Panc1 (cell line): ENCODE results near the gene ZNF879.

Experiments
- REST ChIP-seq, 2 experiments: IDR thresholded peaks; 2 replicates each; pipeline ENCODE4 v1.6.1; 2011 to 2012; ENCODE audit warnings: low read depth in 2 of 2, control low read depth in 1 of 2, low read length in 1 of 2, mild to moderate bottlenecking in 1 of 2, moderate library complexity in 1 of 2; ENCODE audit not compliant: insufficient read depth in 1 of 2
- TF ChIP-seq, protein P1 (sequence below): fragments of 450-650 bp; IDR thresholded peaks from 2 replicates; pipeline ENCODE4 v1.5.1; 2017; ENCODE audit warnings: mild to moderate bottlenecking

DNA sequence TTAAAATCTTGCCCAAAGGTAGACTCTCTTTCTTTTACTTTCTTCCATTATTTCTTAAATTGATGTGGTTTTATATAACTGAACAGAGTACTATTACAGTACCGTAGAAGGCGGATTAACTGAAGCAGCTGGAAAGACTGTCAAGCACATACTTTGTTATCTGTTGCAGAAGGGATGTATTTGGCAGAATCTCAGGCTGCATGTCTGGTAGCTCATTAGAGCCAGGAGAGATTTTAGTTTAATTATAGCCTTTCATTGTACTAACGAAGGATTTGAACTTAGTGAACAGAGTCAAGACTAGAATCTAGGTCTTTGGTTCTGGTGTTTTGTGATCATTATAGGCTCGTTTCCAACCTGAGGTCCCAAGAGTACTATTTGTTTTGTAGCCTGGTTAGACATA, 57.1 kb downstream of the ZNF879 start:
- TF ChIP-seq, protein P1, sequence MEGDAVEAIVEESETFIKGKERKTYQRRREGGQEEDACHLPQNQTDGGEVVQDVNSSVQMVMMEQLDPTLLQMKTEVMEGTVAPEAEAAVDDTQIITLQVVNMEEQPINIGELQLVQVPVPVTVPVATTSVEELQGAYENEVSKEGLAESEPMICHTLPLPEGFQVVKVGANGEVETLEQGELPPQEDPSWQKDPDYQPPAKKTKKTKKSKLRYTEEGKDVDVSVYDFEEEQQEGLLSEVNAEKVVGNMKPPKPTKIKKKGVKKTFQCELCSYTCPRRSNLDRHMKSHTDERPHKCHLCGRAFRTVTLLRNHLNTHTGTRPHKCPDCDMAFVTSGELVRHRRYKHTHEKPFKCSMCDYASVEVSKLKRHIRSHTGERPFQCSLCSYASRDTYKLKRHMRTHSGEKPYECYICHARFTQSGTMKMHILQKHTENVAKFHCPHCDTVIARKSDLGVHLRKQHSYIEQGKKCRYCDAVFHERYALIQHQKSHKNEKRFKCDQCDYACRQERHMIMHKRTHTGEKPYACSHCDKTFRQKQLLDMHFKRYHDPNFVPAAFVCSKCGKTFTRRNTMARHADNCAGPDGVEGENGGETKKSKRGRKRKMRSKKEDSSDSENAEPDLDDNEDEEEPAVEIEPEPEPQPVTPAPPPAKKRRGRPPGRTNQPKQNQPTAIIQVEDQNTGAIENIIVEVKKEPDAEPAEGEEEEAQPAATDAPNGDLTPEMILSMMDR: no peak
- no peak for TF ChIP-seq REST (IDR thresholded peaks at IDR 0.05; ENCODE audit: insufficient read depth in 1 of 2, low read depth in 2 of 2, low read length in 1 of 2)
